Uterus (tissue), 4 donors: Measurements from ENCODE around the gene MELK. TPM values are rescaled to one million over a fixed set of nuclear protein-coding genes. Genes with fewer than 3 reads are reported as not detected.
"Not testable (repeated sequence)": the region's sequence is repeated elsewhere in the genome, so short reads cannot be mapped to it uniquely, and the experiment has no call there.

Experiments
- DNase-seq, 2 donors: peaks; one replicate each; pipeline ENCODE4 v3.0.0-alpha.2; 2019 to 2020
- H3K27ac ChIP-seq, 2 donors: fragments of 200-600 bp; sonication (generic); 1 replicate in 1 of 2; 2 replicates in 1 of 2; pipeline ENCODE4 v1.5.1; 2016 to 2018
- H3K27me3 ChIP-seq, 2 donors: fragments of 200-600 bp; sonication (generic); one replicate each; pipeline ENCODE4 v1.5.1; 2018 to 2019; ENCODE audit warnings: control low read depth in 1 of 2
- H3K36me3 ChIP-seq, 2 donors: fragments of 200-600 bp; sonication (generic); one replicate each; pipeline ENCODE4 v1.5.1; 2019; ENCODE audit warnings: control low read depth in 1 of 2
- H3K4me1 ChIP-seq, 2 donors: fragments of 200-600 bp; sonication (generic); one replicate each; pipeline ENCODE4 v1.5.1; 2018 to 2019; ENCODE audit warnings: control low read depth in 1 of 2
- H3K4me3 ChIP-seq, 2 donors: fragments of 200-600 bp; sonication (generic); 1 replicate in 1 of 2; 2 replicates in 1 of 2; pipeline ENCODE4 v1.5.1; 2018 to 2019; ENCODE audit warnings: mild to moderate bottlenecking in 1 of 2
- H3K9me3 ChIP-seq, 2 donors: fragments of 200-600 bp; sonication (generic); one replicate each; pipeline ENCODE4 v1.5.1; 2019; ENCODE audit warnings: control low read depth in 1 of 2
- CTCF ChIP-seq, 4 experiments: fragments of 200-600 bp in 2 of 4; fragments of 450-650 bp in 2 of 4; sonication (generic) in 2 of 4; IDR thresholded peaks; one replicate each; pipeline ENCODE4 v1.5.1; 2016 to 2019; ENCODE audit warnings: antibody characterized with exemption in 4 of 4, mild to moderate bottlenecking in 2 of 4, moderate library complexity in 1 of 4
- POLR2A ChIP-seq, 2 donors: fragments of 450-650 bp; IDR thresholded peaks; one replicate each; pipeline ENCODE4 v1.6.1; 2016; ENCODE audit warnings: antibody characterized with exemption in 2 of 2, mild to moderate bottlenecking in 1 of 2, moderate library complexity in 1 of 2
- intact Hi-C: fragments of 100-400 bp; cut with DNase I; formaldehyde crosslinking; loops from one replicate; pipeline ENCODE4 v1.15.1; 2023; ENCODE audit warnings: low total_unique reads
- total RNA-seq, 4 donors: library from RNA; depleted of rRNA in 3 of 4; stranded (reverse); fragments of >200 nt in 3 of 4; gene quantifications; one replicate each; pipeline versions ENCODE4 v1.1.0 to v1.2.4, GENCODE V29; 2014 to 2023
- donor health status: DM: yes; HTN: yes; CAD: no.

The MELK gene
- total RNA-seq, 4 donors from 2014 or later = 21.4 TPM; not detected in 3

- Histone ChIP-seq H3K27me3 (no peaks in the 10 kb centered on the region), H3K4me1 (no peaks in the 10 kb centered on the region), H3K4me3 (no peak overlapping the region), H3K36me3 (no peaks in the 10 kb centered on the region), H3K9me3 (no peaks in the 10 kb centered on the region), H3K27ac (no peak overlapping the region)
- intact Hi-C loops = no loop called here
- DNase-seq = no peak
- TF ChIP-seq POLR2A (IDR thresholded peaks at IDR 0.05) (no peak), CTCF (IDR thresholded peaks at IDR 0.05) (no peak)
Observed at GRCh38 chr9:36566813-36567221, 5.9 kb upstream of the MELK start.

GRCh38 chr9:36568681-36569080 is 4.0 kb upstream of the MELK start:
- H3K36me3 ChIP-seq, H3K27ac ChIP-seq, H3K27me3 ChIP-seq, H3K4me1 ChIP-seq, H3K4me3 ChIP-seq, DNase-seq, intact Hi-C loops, H3K9me3 ChIP-seq: not testable (repeated sequence)

GRCh38 chr9:36571333-36571732 is 1.4 kb upstream of the MELK start:
- no peak overlapping the region for H3K27ac ChIP-seq
- TF ChIP-seq POLR2A (IDR thresholded peaks at IDR 0.05) = no peak
- TF ChIP-seq CTCF (IDR thresholded peaks at IDR 0.05) = no peak
- H3K27me3 ChIP-seq = no peaks in the 10 kb centered on the region
- intact Hi-C loops = no loop called here
- DNase-seq = no peak
- H3K36me3 ChIP-seq = no peaks in the 10 kb centered on the region
- H3K4me3 ChIP-seq = no peak overlapping the region
- H3K4me1 ChIP-seq = no peaks in the 10 kb centered on the region
- H3K9me3 ChIP-seq = no peaks in the 10 kb centered on the region

GRCh38 chr9:36574045-36574444 is 1.4 kb downstream of the MELK start:
- H3K27ac ChIP-seq, H3K9me3 ChIP-seq, H3K27me3 ChIP-seq, H3K36me3 ChIP-seq, H3K4me1 ChIP-seq, H3K4me3 ChIP-seq, DNase-seq, intact Hi-C loops: not testable (repeated sequence)

GRCh38 chr9:36575411-36575882 is 2.8 kb downstream of the MELK start:
- Histone ChIP-seq H3K27ac (no peak overlapping the region), H3K27me3 (no peaks in the 10 kb centered on the region), H3K36me3 (no peaks in the 10 kb centered on the region), H3K9me3 (no peaks in the 10 kb centered on the region), H3K4me1 (no peaks in the 10 kb centered on the region), H3K4me3 (no peak overlapping the region)
- TF ChIP-seq POLR2A (IDR thresholded peaks at IDR 0.05) = no peak
- no peak for TF ChIP-seq CTCF (IDR thresholded peaks at IDR 0.05)
- DNase-seq = no peak
- intact Hi-C loops = no loop called here

GRCh38 chr9:36576866-36577265 is 4.2 kb downstream of the MELK start:
- Histone ChIP-seq H3K27ac (no peak overlapping the region), H3K4me1 (no peaks in the 10 kb centered on the region), H3K9me3 (no peaks in the 10 kb centered on the region), H3K4me3 (no peak overlapping the region), H3K27me3 (no peaks in the 10 kb centered on the region), H3K36me3 (no peaks in the 10 kb centered on the region)
- no peak for DNase-seq
- TF ChIP-seq CTCF (IDR thresholded peaks at IDR 0.05) (no peak), POLR2A (IDR thresholded peaks at IDR 0.05) (no peak)
- intact Hi-C loops = no loop called here
